Activated T-cell treated with anti-CD3 and anti-CD28 coated beads, Interleukin-2, amount 50 U/mL, for 24 hours (primary cell): ENCODE data around the gene SNRNP25.
A peak's percentile ranks its signal among the peaks of the same experiment; 100 is the strongest.
"Not testable (repeated sequence)": the region's sequence is repeated elsewhere in the genome, so short reads cannot be mapped to it uniquely, and the experiment has no call there.

Experiments
- DNase-seq: peaks from one replicate; pipeline ENCODE4 v3.0.0-alpha.2; 2020
- H3K27ac Mint-ChIP-seq: 2 replicates; pipeline ENCODE4 v1.8.0; 2020; ENCODE audit warnings: mild to moderate bottlenecking, mixed read lengths
- H3K27me3 Mint-ChIP-seq: 2 replicates; pipeline ENCODE4 v1.8.0; 2020; ENCODE audit warnings: mixed read lengths
- H3K36me3 Mint-ChIP-seq: 2 replicates; pipeline ENCODE4 v1.8.0; 2020; ENCODE audit warnings: low read depth, mixed read lengths
- H3K4me1 Mint-ChIP-seq: 2 replicates; pipeline ENCODE4 v1.8.0; 2020; ENCODE audit warnings: low read depth, mixed read lengths
- H3K4me3 Mint-ChIP-seq: 2 replicates; pipeline ENCODE4 v1.8.0; 2020; ENCODE audit warnings: mild to moderate bottlenecking, moderate library complexity, mixed read lengths
- H3K9me3 Mint-ChIP-seq: 2 replicates; pipeline ENCODE4 v1.8.0; 2020; ENCODE audit warnings: mixed read lengths

The SNRNP25 gene

GRCh38 chr16:36336-36984 is 17.2 kb upstream of the SNRNP25 start:
- H3K4me3 Mint-ChIP-seq = no peak overlapping the region
- no peak overlapping the region for H3K27ac Mint-ChIP-seq
- no peaks in the 10 kb centered on the region for H3K9me3 Mint-ChIP-seq
- H3K27me3 Mint-ChIP-seq = no peaks in the 10 kb centered on the region
- DNase-seq = no peak
- H3K36me3 Mint-ChIP-seq = peaks cover 61% of the 10 kb centered on the region
- H3K4me1 Mint-ChIP-seq = peaks cover 20% of the 10 kb centered on the region

- DNase-seq = no peak
- no peak overlapping the region for H3K27ac Mint-ChIP-seq
- H3K27me3 Mint-ChIP-seq = no peaks in the 10 kb centered on the region
- H3K4me3 Mint-ChIP-seq = no peak overlapping the region
- H3K4me1 Mint-ChIP-seq = peaks cover 27% of the 10 kb centered on the region
- no peaks in the 10 kb centered on the region for H3K9me3 Mint-ChIP-seq
- H3K36me3 Mint-ChIP-seq = peaks cover 71% of the 10 kb centered on the region
These were observed 16.1 kb upstream of the SNRNP25 start for GRCh38 chr16:37511-37910.

- H3K4me3 Mint-ChIP-seq, H3K27ac Mint-ChIP-seq, DNase-seq, H3K9me3 Mint-ChIP-seq, H3K27me3 Mint-ChIP-seq: not testable (repeated sequence)
- Mint-ChIP-seq H3K36me3 (peaks cover 78% of the 10 kb centered on the region), H3K4me1 (peaks cover 33% of the 10 kb centered on the region)
These were observed 15.4 kb upstream of the SNRNP25 start for GRCh38 chr16:38206-38605.

DNA sequence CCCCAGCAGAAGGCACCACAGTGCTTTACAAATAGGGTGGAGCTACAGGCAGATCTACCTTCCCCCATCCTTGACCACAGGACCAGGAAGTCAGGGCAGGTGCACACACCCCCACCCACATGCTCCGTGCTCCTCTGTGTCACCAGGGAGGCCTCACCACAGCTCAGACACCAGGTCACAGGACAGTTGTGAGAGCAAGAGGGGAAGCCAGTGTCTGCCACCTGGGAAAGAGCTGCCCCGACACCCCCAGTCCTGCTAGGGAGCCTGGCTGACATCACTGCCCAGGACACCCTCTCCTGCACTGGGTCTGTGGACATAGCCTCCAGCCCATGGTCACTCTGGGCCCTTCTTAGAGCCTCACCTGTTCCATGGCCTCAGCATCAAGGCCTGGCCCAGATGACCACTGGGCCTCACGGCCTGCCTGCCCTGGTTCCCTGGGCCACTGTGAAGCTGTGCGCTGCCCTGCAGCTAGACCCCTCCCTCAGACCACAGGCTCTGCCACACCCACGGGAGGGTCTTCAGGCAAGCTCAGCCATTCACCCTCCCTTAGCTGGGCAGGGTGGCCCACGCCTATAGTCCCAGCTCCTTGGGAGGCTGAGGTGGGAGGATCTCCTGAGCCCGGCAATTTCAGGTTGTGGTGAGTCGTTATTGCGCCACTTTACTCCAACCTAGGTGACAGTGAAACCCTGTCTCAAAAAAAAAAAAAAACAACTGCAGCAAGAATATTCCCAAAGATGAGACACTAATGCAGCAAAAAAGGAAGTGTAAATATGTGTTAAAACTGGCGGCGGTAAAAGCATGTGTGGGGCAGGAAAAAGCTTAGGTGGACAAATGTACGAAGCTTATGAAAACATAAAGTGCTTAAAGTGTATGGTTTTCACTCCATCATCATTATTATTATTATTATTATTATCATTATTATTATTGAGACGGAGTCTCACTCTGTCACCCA is 14.4 kb upstream of the SNRNP25 start:
- Mint-ChIP-seq H3K36me3 (peaks cover 83% of the 10 kb centered on the region), H3K9me3 (no peaks in the 10 kb centered on the region), H3K4me3 (no peak overlapping the region), H3K27ac (peak overlapping the region; percentile 59), H3K27me3 (no peaks in the 10 kb centered on the region), H3K4me1 (peaks cover 38% of the 10 kb centered on the region)
- DNase-seq = no peak

DNA sequence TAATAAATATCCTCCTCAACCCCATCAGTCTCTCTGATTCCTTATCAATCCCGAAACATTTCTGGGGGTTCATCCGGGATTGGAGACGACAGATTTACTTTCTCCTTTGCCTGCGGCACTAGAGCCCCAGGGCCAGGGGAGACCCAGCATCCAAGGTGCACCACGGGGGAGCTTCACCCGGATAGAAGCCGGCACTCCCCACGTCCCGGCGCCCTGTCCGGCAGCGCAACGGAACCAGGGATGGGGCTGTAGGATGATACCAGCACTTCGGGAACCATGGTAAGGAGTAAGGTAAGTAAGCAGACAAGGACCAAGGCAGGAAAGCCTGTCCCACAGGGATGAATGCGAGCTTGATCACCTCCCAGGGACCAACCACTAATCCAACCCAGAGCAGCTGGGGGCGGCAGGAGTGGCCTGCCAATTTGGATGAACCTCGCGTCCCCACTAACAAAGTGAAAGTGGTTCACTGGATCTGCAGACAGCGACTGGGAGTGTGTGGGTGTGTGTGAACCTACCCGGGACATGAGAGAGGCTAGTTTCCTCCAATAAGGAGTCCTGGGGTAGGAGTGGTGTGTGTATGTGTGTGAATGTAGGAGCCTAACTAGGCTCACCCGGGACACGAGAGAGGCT is 12.1 kb upstream of the SNRNP25 start:
- Mint-ChIP-seq H3K36me3 (peaks cover 86% of the 10 kb centered on the region), H3K4me3 (no peak overlapping the region), H3K9me3 (no peaks in the 10 kb centered on the region), H3K4me1 (peaks cover 38% of the 10 kb centered on the region), H3K27me3 (no peaks in the 10 kb centered on the region), H3K27ac (peak overlapping the region; percentile 20)
- no peak for DNase-seq

DNA sequence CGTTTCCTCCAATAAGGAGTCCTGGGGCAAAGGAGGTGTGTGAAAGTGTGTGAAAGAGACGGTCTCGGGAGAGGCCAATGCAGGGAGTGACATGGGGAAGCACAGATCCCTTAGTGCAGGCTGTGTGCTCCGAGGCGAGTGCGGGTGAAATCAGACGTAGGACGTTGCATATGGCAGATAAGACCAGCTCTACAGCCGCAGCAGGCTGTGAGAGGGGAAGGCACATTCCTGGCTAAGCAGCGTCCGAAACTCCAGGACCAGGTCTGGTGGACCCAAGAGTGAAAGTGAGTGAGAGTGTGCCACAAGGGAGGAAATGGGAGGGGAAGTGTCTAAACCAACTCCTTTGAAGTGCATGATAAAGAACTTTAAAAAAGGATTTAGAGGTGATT is 11.6 kb upstream of the SNRNP25 start:
- no peaks in the 10 kb centered on the region for H3K9me3 Mint-ChIP-seq
- no peak overlapping the region for H3K4me3 Mint-ChIP-seq
- no peaks in the 10 kb centered on the region for H3K27me3 Mint-ChIP-seq
- peaks cover 39% of the 10 kb centered on the region for H3K4me1 Mint-ChIP-seq
- peaks cover 87% of the 10 kb centered on the region for H3K36me3 Mint-ChIP-seq
- peak overlapping the region; percentile 20 for H3K27ac Mint-ChIP-seq
- DNase-seq = no peak

- Mint-ChIP-seq H3K27me3 (no peaks in the 10 kb centered on the region), H3K36me3 (peaks cover 88% of the 10 kb centered on the region), H3K9me3 (no peaks in the 10 kb centered on the region), H3K4me1 (peaks cover 42% of the 10 kb centered on the region), H3K4me3 (no peak overlapping the region), H3K27ac (peak overlapping the region; percentile 23)
- no peak for DNase-seq
These were observed 10.9 kb upstream of the SNRNP25 start for GRCh38 chr16:42691-43090.

DNA sequence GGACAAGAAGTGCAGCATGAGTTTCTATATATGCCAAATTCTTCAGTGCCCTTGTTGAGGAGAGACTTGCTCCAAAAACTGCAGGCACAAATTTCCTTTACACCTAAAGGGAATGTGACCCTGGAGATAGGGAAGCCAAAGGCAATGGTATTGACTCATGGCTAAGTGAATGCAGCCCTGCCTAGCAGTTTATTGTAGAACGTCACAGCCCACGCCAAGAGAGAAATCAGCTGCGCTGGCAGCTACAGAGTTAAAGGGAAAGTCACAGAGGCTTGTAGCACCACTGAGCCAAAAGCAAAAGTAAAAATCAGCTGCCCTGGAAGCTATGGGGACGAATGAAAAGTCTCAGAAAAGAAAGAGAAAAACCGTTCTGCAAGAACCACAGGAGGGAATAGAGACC is 10.3 kb upstream of the SNRNP25 start:
- H3K27ac Mint-ChIP-seq = no peak overlapping the region
- H3K4me1 Mint-ChIP-seq = peaks cover 45% of the 10 kb centered on the region
- no peak for DNase-seq
- H3K4me3 Mint-ChIP-seq = no peak overlapping the region
- H3K36me3 Mint-ChIP-seq = peaks cover 86% of the 10 kb centered on the region
- H3K27me3 Mint-ChIP-seq = no peaks in the 10 kb centered on the region
- H3K9me3 Mint-ChIP-seq = no peaks in the 10 kb centered on the region

DNA sequence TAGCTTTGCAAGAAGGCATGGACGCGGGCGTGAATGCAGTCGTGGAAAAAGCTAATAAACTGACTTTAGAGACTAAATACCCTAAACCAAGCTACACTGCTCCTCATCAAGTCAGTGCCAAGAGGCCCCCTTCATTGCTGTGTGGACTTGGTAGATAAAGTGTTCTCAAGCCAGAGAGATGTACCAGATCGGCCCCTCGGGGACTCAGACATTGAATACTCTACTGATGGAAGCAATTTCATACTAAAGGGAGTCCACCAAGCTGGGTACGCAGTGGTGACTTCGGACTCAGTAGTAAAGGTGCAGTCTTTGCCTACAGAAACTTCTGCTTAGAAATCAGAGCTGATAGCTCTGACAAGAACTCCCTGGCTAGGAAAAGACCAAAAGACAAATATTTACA is 9.0 kb upstream of the SNRNP25 start:
- Mint-ChIP-seq H3K27me3 (no peaks in the 10 kb centered on the region), H3K36me3 (peaks cover 86% of the 10 kb centered on the region), H3K9me3 (no peaks in the 10 kb centered on the region), H3K4me1 (peaks cover 35% of the 10 kb centered on the region), H3K27ac (no peak overlapping the region), H3K4me3 (no peak overlapping the region)
- DNase-seq = no peak

DNA sequence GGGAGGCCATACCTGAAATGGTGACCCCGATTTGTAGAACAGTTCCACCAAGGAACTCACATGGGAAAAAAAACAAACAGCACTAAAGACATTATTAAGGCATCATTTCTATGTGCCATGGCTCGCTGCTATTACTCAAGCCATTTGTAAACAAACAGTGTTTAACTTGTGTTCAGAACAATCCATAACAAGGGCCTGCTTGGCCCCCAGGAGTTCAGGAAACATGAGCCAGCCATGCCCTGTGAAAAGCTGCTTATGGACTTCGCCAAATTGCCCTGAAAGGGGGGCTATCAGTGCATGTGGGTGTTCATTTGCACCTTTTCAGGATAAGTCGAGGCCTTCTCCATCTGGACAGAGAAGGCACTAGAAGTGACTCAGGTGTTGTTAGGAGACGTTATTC is 8.2 kb upstream of the SNRNP25 start:
- no peaks in the 10 kb centered on the region for H3K27me3 Mint-ChIP-seq
- no peak overlapping the region for H3K4me3 Mint-ChIP-seq
- H3K4me1 Mint-ChIP-seq = peaks cover 34% of the 10 kb centered on the region
- DNase-seq = no peak
- H3K27ac Mint-ChIP-seq = no peak overlapping the region
- no peaks in the 10 kb centered on the region for H3K9me3 Mint-ChIP-seq
- peaks cover 89% of the 10 kb centered on the region for H3K36me3 Mint-ChIP-seq

GRCh38 chr16:46510-46909 is 7.1 kb upstream of the SNRNP25 start:
- peaks cover 40% of the 10 kb centered on the region for H3K4me1 Mint-ChIP-seq
- not testable (repeated sequence) for DNase-seq, H3K27me3 Mint-ChIP-seq, H3K9me3 Mint-ChIP-seq, H3K27ac Mint-ChIP-seq, H3K4me3 Mint-ChIP-seq
- peaks cover 92% of the 10 kb centered on the region for H3K36me3 Mint-ChIP-seq

DNA sequence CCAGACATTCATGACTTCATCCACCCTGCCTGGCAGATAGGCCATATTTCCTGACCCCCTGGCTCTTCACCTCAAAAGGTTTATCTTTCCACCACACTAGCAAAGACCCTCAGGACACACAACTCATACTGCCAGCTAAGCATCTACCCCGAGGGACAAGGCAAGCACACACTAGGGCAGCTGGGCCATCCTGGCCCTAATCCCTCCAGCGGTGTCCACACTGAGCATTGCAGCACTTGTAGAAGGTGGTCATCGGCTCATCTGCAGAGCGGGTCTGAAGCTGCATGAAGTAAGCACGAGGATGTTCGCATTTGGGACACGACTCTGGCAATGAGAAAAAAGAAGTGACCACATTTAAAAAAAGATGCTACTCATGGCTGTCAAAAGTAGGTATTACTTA is 6.4 kb upstream of the SNRNP25 start:
- DNase-seq = no peak
- H3K9me3 Mint-ChIP-seq = no peaks in the 10 kb centered on the region
- peaks cover 91% of the 10 kb centered on the region for H3K36me3 Mint-ChIP-seq
- H3K27ac Mint-ChIP-seq = peak overlapping the region; percentile 30
- H3K27me3 Mint-ChIP-seq = no peaks in the 10 kb centered on the region
- H3K4me1 Mint-ChIP-seq = peaks cover 40% of the 10 kb centered on the region
- no peak overlapping the region for H3K4me3 Mint-ChIP-seq

GRCh38 chr16:50769-51591 is 2.6 kb upstream of the SNRNP25 start:
- H3K36me3 Mint-ChIP-seq = peaks cover 81% of the 10 kb centered on the region
- no peaks in the 10 kb centered on the region for H3K9me3 Mint-ChIP-seq
- H3K27me3 Mint-ChIP-seq = no peaks in the 10 kb centered on the region
- H3K4me1 Mint-ChIP-seq = peaks cover 39% of the 10 kb centered on the region
- H3K27ac Mint-ChIP-seq = peak overlapping the region; percentile 66
- DNase-seq = no peak
- peak overlapping the region; percentile 99 for H3K4me3 Mint-ChIP-seq

DNA sequence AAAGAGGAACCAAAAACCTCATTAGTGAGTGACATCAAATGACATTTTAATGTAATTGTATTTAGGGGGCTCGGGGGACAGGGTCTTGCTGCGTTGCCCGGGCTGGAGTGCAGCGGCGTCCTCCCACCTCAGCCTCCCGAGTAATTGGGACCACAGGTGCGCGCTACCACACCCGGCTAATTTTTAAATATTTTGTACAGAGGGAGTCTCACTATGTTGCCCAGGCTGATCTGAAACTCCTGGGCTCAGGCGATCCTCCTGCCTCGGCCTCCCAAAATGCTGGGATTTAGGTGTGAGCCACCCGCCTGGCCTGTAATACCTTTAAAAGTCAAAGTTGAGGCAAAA is 581 bp downstream of the SNRNP25 start:
- DNase-seq = no peak
- peaks cover 31% of the 10 kb centered on the region for H3K4me1 Mint-ChIP-seq
- peak overlapping the region; percentile 99 for H3K4me3 Mint-ChIP-seq
- peak overlapping the region; percentile 98 for H3K27ac Mint-ChIP-seq
- no peaks in the 10 kb centered on the region for H3K27me3 Mint-ChIP-seq
- no peaks in the 10 kb centered on the region for H3K9me3 Mint-ChIP-seq
- peaks cover 84% of the 10 kb centered on the region for H3K36me3 Mint-ChIP-seq
